Immature natural killer cell (primary cell): ENCODE results near the gene CDT1. TPM values are rescaled to one million over a fixed set of nuclear protein-coding genes. Genes with fewer than 3 reads are reported as not detected.
"Not testable (repeated sequence)": the region's sequence is repeated elsewhere in the genome, so short reads cannot be mapped to it uniquely, and the experiment has no call there.

Source experiments
- DNase-seq, 3 donors: peaks; one replicate each; pipeline ENCODE4 v3.0.0; 2022; ENCODE audit warnings: mixed read lengths in 1 of 3
- H3K27ac Mint-ChIP-seq, 6 donors: one replicate each; pipeline ENCODE4 v1.8.0; 2020; ENCODE audit warnings: mixed read lengths in 6 of 6, mild to moderate bottlenecking in 5 of 6, inconsistent platforms in 4 of 6, moderate library complexity in 3 of 6
- H3K27me3 Mint-ChIP-seq, 3 donors: one replicate each; pipeline ENCODE4 v1.8.0; 2020 to 2021; ENCODE audit warnings: low read depth in 3 of 3, mild to moderate bottlenecking in 3 of 3, mixed read lengths in 3 of 3, moderate library complexity in 3 of 3, inconsistent platforms in 1 of 3
- H3K36me3 Mint-ChIP-seq, 3 donors: one replicate each; pipeline ENCODE4 v1.8.0; 2020; ENCODE audit warnings: mixed read lengths in 3 of 3, inconsistent platforms in 2 of 3, mild to moderate bottlenecking in 2 of 3
- H3K4me1 Mint-ChIP-seq, 2 donors: one replicate each; pipeline ENCODE4 v1.8.0; 2020; ENCODE audit warnings: inconsistent platforms in 2 of 2, mild to moderate bottlenecking in 2 of 2, mixed read lengths in 2 of 2, moderate library complexity in 1 of 2
- H3K4me3 Mint-ChIP-seq, 5 donors: one replicate each; pipeline ENCODE4 v1.8.0; 2020; ENCODE audit warnings: mild to moderate bottlenecking in 5 of 5, mixed read lengths in 5 of 5, inconsistent platforms in 3 of 5, moderate library complexity in 3 of 5
- H3K9me3 Mint-ChIP-seq, 6 donors: one replicate each; pipeline ENCODE4 v1.8.0; 2020; ENCODE audit warnings: mild to moderate bottlenecking in 6 of 6, mixed read lengths in 6 of 6, inconsistent platforms in 4 of 6, moderate library complexity in 3 of 6
- polyA plus RNA-seq, 3 donors: library from polyadenylated mRNA; unstranded; fragments of 300-500 nt; fragmentation: Illumina TruSeq; gene quantifications; one replicate each; pipeline ENCODE4 v1.2.3, GENCODE V29; 2021

The CDT1 gene
- polyA plus RNA-seq, 3 donors from 2014 or later = 1.3 to 3.1 TPM; not detected in 1

DNA sequence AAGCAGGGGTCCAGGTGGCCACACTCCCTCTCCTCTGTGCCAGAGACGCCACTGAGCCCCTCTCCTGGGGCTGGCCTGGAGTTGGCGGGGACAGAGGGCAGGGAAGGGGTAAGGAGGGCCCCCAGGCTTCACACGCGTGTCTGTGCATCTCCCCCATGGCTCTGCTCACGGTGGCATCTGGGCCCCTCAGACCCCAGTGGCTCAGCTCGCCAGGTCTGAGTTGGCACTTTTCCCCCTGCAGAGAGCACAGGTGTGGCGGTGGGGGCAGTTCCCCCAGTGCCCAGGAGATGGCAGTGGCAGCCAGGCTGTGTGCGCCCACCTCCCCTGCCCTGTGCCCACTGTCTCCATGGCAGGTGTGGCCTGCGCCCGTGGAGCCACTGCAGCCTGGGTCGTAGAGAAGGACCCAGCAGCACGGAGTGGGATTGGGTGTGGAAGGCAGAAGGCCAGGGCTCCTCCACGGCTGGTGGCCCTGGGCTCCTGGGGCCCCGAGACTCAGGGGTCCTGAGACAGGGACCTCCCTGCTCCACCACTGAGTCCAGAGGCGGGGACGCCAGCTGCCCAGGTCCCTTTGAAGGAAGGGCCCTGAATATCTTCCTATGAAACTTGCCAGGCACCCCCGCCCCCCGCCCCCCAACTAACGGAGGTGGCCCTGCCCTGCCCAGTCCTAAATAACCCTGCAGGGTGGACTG lies 12.5 kb downstream of the CDT1 start:
- Mint-ChIP-seq H3K4me3 (no peak overlapping the region), H3K36me3 (no peaks in the 10 kb centered on the region), H3K9me3 (no peaks in the 10 kb centered on the region)

DNA sequence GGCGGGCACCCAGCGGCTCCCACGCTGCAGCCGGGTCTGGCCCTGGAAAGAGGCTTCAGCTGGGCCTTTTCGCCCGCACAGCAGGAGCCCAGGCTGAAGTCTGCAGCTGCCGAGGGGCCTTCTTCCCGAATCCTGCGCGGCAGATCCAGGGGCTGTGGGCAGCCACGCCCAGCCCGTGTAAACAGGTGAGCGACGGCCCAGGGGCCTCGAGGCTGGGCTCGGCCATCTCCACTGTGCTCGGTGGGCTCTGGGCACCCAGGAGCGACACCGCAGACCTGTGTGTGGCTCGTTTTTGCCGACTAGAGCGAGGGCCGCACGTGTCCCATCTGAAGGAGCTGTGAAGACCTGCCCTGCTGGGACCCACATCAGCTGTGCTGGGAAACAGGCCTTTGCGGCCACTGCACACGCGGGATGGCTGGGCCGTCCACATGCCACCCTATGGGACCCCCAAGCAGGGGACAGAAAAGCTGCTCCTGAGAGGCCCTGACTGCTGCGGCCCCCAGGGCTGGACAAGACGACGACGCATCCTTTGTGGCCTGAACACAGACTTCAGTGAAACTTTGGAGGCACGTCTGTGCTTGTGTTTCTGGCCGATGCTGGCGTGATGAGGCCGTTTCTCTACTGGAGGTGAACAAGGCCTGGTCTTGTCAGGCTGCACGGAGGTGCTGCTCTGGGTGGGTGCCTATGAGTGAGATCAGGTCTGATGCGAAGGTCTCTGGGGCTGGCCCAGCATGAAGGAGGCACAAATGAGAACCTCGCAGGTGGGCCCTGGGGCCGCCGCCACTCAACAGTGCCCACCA lies 13.3 kb downstream of the CDT1 start:
- no peaks in the 10 kb centered on the region for H3K9me3 Mint-ChIP-seq
- H3K4me1 Mint-ChIP-seq = peaks cover 0 to 6% of the 10 kb centered on the region in 2 donors
- no peak overlapping the region for H3K27ac Mint-ChIP-seq
- DNase-seq = no peak
- no peaks in the 10 kb centered on the region for H3K36me3 Mint-ChIP-seq
- H3K27me3 Mint-ChIP-seq = peaks cover under 1 to 3% (median 2%) of the 10 kb centered on the region in 3 donors
- no peak overlapping the region for H3K4me3 Mint-ChIP-seq

More for the DNA sequence above, 12.5 kb downstream of the CDT1 start:
- H3K4me1 Mint-ChIP-seq = peaks cover 0 to 8% of the 10 kb centered on the region in 2 donors
- DNase-seq = peak in 2 of 3 donors; percentile 23 to 43
- peaks cover 2 to 6% (median 2%) of the 10 kb centered on the region in 3 donors for H3K27me3 Mint-ChIP-seq
- no peak overlapping the region for H3K27ac Mint-ChIP-seq

GRCh38 chr16:88817785-88818574 lies 14.4 kb downstream of the CDT1 start:
- peaks cover 0 to 1% (median 0%) of the 10 kb centered on the region in 3 donors for H3K36me3 Mint-ChIP-seq
- no peak overlapping the region for H3K27ac Mint-ChIP-seq
- peaks cover 0 to 2% of the 10 kb centered on the region in 2 donors for H3K4me1 Mint-ChIP-seq
- H3K9me3 Mint-ChIP-seq = no peaks in the 10 kb centered on the region
- DNase-seq = no peak
- no peak overlapping the region for H3K4me3 Mint-ChIP-seq
- peaks cover 0 to 2% (median 1%) of the 10 kb centered on the region in 3 donors for H3K27me3 Mint-ChIP-seq

DNA sequence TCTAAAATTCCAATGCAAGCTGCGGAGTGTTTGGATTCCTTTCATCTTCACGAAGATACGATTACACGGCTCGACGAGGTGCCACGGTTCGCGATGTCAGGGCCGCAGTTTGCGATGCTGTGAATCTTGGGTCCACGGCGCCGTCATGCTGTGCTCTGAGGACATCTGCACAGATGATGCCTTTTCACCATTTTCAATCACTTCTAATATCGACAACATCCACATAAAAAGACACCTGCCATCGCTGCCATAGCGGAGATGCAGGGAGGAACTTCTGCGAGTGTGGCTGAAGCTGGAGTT lies 14.9 kb downstream of the CDT1 start:
- peaks cover 0 to 3% (median 0%) of the 10 kb centered on the region in 3 donors for H3K36me3 Mint-ChIP-seq
- no peaks in the 10 kb centered on the region for H3K9me3 Mint-ChIP-seq
- H3K27ac Mint-ChIP-seq = no peak overlapping the region
- H3K4me1 Mint-ChIP-seq = peaks cover 0 to 2% of the 10 kb centered on the region in 2 donors
- DNase-seq = no peak
- no peak overlapping the region for H3K4me3 Mint-ChIP-seq
- peaks cover 0 to 2% (median 1%) of the 10 kb centered on the region in 3 donors for H3K27me3 Mint-ChIP-seq

GRCh38 chr16:88819126-88819525 lies 15.5 kb downstream of the CDT1 start:
- peaks cover 0 to 2% (median 1%) of the 10 kb centered on the region in 3 donors for H3K27me3 Mint-ChIP-seq
- peaks cover 0 to 3% (median 0%) of the 10 kb centered on the region in 3 donors for H3K36me3 Mint-ChIP-seq
- no peak overlapping the region for H3K27ac Mint-ChIP-seq
- no peak overlapping the region for H3K4me3 Mint-ChIP-seq
- H3K9me3 Mint-ChIP-seq = no peaks in the 10 kb centered on the region
- no peaks in the 10 kb centered on the region for H3K4me1 Mint-ChIP-seq
- no peak for DNase-seq

GRCh38 chr16:88820385-88821025 lies 16.9 kb downstream of the CDT1 start:
- Mint-ChIP-seq H3K27ac (no peak overlapping the region), H3K9me3 (no peaks in the 10 kb centered on the region), H3K36me3 (peaks cover 0 to 3% (median 0%) of the 10 kb centered on the region in 3 donors)

DNA sequence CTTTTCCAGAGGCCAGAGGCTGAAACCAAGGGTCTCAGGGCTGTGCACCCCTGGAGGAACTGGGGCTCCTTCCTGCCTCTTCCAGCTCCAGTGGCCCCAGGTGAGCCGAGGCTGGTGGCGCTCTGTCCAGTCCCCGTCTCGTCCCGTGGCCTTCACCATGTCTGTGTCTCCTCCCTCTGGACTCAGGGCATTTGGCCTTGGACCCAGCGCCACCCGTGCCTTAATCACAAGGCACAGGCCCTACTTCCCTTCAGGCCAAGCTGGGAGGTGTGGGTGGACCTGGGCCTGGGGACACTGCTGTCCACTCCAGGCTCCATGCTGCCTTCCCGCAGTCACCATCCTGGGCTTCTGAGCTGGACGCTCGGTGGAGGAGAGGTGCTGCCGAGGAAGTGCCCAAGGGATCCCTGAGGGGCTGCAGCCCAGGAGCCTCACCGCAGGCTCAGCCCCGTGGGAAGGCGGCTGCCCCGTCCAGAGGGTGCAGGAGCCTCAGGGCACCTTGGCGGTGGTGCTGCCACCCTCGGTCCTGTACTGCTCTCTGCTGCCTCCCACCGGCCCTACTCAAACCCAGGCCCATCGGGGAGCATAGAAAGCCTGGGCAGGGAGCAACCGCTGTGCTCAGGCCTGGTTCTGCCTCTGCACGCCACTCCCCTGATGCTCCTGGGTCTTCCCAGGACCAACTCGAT lies 17.7 kb downstream of the CDT1 start:
- no peaks in the 10 kb centered on the region for H3K9me3 Mint-ChIP-seq
- H3K4me1 Mint-ChIP-seq = no peaks in the 10 kb centered on the region
- no peak overlapping the region for H3K27ac Mint-ChIP-seq
- H3K4me3 Mint-ChIP-seq = no peak overlapping the region
- peaks cover 2% of the 10 kb centered on the region in 3 donors for H3K27me3 Mint-ChIP-seq
- peaks cover 0 to 3% (median 0%) of the 10 kb centered on the region in 3 donors for H3K36me3 Mint-ChIP-seq
- no peak for DNase-seq

More at GRCh38 chr16:88820385-88821025, 16.9 kb downstream of the CDT1 start:
- DNase-seq = no peak
- Mint-ChIP-seq H3K4me1 (no peaks in the 10 kb centered on the region), H3K27me3 (peaks cover 0 to 2% (median 2%) of the 10 kb centered on the region in 3 donors), H3K4me3 (no peak overlapping the region)

- no peak overlapping the region for H3K4me3 Mint-ChIP-seq
- H3K36me3 Mint-ChIP-seq = peaks cover 0 to 3% (median 0%) of the 10 kb centered on the region in 3 donors
- H3K9me3 Mint-ChIP-seq = no peaks in the 10 kb centered on the region
- no peak overlapping the region for H3K27ac Mint-ChIP-seq
- peaks cover 2% of the 10 kb centered on the region in 3 donors for H3K27me3 Mint-ChIP-seq
- H3K4me1 Mint-ChIP-seq = no peaks in the 10 kb centered on the region
- DNase-seq = no peak
These were observed 18.9 kb downstream of the CDT1 start for GRCh38 chr16:88822281-88823040.

DNA sequence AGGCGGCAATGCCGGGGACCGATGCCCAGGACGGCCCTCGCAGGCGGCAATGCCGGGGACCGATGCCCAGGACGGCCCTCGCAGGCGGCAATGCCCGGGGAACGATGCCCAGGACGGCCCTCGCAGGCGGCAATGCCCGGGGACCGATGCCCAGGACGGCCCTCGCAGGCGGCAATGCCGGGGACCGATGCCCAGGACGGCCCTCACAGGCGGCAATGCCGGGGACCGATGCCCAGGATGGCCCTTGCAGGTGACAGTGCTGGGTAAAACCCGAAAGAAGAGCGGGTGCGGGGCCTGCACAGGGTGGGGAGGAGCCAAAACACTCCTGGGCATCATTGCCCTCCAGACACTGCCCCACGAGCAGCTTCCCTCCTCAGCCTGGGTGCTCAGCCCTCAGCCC lies 20.1 kb downstream of the CDT1 start:
- H3K4me3 Mint-ChIP-seq = not testable (repeated sequence)

DNA sequence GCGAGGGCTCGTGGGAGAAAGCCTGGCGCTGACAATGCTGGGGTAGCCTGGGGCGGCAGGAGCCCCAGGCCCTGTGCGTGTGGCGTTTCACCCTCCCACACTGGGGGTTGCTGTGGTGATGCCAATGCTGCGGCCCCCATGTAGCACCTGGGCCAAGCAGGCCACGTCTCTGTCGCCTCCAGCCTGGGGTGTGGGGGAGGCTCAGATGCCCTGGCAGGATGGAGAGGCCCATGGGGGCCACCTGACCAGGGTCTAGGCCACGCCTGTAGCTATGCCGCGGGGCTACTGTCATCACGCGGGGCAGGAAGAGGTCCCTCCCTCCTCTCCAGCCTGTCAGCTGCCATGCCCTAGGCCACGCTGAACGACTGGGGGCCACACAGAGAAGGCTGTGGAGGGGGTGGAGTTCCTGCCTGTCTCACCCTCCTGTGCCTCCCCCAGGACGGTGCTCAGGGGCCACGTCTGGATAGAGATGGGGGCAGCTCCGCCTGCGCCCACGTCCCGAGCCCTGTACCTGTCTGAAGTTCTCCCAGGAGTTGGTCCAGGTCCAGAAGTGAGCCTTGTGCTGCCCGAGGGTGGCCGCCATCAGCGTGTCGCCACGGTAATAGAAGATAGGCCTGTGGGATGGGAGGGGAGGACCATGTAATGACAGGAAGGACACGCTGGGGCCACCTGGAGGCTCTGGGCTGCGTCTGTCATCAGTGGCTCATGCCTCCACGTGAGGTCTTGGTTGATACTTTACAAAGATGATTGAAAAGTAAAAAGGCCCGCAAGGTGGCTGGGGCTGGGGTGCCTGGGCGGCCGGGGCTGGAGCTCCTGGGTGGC lies 20.9 kb downstream of the CDT1 start:
- no peaks in the 10 kb centered on the region for H3K9me3 Mint-ChIP-seq
- DNase-seq = no peak
- no peaks in the 10 kb centered on the region for H3K4me1 Mint-ChIP-seq
- peaks cover 0 to 3% (median 0%) of the 10 kb centered on the region in 3 donors for H3K36me3 Mint-ChIP-seq
- no peak overlapping the region for H3K27ac Mint-ChIP-seq
- peaks cover 0 to 3% (median 2%) of the 10 kb centered on the region in 3 donors for H3K27me3 Mint-ChIP-seq
- H3K4me3 Mint-ChIP-seq = no peak overlapping the region

More for the DNA sequence above, 20.1 kb downstream of the CDT1 start:
- H3K27ac Mint-ChIP-seq, H3K36me3 Mint-ChIP-seq, H3K9me3 Mint-ChIP-seq, H3K27me3 Mint-ChIP-seq, DNase-seq, H3K4me1 Mint-ChIP-seq: not testable (repeated sequence)

GRCh38 chr16:88825146-88825545 lies 21.6 kb downstream of the CDT1 start:
- Mint-ChIP-seq H3K9me3 (no peaks in the 10 kb centered on the region), H3K27ac (no peak overlapping the region), H3K4me3 (no peak overlapping the region), H3K36me3 (peaks cover 0 to 3% (median 0%) of the 10 kb centered on the region in 3 donors), H3K4me1 (no peaks in the 10 kb centered on the region), H3K27me3 (peaks cover 0 to 3% (median 2%) of the 10 kb centered on the region in 3 donors)
- no peak for DNase-seq
